HG03558 (cell line): ENCODE results near the gene HAAO.
A peak's percentile ranks its signal among the peaks of the same experiment; 100 is the strongest.
"Not testable (repeated sequence)": the region's sequence is repeated elsewhere in the genome, so short reads cannot be mapped to it uniquely, and the experiment has no call there.

Experiments
- ATAC-seq: cut with Tn5 transposase; IDR thresholded peaks from one replicate; pipeline ENCODE4 v1.9.1; 2021; ENCODE audit warnings: moderate number of reproducible peaks; ENCODE audit not compliant: unreplicated experiment; ENCODE audit errors: extremely low read depth

HAAO gene

DNA sequence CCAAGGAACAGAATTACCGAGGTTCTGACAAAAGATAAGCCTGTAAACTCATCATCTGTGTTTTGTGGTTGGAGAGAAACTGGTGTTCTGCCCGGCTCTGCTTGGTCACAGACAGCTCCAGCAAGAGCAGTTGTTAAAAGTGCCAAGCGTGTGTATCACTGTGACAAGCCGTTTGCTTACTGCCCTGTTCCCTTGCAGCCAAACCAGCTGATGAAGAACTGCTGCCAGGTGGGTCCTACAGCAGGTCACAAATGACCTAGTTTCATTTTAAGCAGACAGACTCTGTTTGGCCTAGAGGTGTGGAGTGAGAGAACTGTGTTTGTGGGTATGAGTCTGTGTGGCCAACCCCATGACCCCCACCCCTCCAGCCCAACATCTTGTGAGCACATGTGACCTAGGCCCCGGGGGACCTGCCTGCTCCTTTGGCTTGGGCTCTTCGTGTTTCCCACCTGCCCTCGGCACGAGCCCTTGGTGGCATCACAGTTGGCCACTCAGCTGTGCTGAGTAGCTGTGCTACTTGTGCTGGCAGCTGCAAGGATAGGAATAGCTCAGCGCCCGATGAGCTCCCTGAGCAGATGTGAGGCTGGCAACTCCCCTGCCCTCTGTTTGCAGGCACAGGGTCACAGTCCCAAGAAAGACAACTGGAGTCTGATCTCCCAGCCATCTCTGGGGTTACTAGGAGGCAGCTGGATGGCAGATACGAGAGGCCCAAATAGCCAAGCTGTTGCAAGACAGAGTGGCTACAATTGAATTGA is 38.2 kb downstream of the HAAO start:
- peak; percentile 31 for ATAC-seq

DNA sequence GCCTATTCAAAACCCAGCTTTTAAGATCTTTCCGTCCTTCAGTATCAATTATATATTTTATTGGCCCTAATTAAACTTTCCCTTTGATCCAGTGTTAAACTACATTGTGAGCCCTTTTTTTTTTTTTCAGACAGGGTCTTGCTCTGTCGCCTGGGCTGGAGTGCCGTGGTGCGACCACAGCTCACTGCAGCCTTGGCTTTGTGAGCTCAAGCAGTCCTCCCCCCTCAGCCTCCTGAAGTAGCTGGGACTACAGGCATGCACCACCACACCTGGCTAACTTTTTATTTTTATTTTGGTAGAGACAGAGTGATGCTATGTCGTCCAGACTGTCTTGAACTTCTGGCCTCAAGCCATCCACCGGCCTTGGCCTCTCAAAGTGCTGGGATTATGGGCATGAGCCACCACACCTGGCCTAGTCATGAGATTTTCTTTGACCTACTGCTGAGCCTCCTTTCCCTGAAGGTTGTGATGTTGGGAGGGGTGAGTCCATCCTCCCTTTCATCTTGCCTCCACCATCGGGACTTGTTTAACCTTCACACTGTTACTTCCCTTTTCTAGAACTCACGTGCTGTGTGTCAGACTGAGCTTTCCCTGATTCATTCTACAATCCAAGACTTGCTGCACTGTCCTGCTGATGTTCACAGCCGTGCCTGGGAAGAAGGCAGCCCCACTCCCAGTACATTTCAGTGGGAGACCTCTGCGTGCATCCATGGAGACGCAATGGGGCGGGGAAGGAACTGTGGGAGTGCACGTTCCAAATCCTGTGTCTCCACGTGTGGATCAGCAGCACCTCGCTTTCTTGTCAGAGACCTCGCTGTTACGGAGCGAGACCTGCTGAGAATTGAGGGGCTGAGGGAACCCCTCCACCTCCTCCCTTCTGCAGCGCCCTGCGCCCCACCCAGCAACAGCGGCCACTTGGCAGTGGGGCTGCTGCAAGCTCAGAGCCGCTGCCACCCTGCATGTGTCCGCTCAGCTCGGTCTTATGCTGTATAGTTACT is 39.3 kb downstream of the HAAO start:
- ATAC-seq: no peak

DNA sequence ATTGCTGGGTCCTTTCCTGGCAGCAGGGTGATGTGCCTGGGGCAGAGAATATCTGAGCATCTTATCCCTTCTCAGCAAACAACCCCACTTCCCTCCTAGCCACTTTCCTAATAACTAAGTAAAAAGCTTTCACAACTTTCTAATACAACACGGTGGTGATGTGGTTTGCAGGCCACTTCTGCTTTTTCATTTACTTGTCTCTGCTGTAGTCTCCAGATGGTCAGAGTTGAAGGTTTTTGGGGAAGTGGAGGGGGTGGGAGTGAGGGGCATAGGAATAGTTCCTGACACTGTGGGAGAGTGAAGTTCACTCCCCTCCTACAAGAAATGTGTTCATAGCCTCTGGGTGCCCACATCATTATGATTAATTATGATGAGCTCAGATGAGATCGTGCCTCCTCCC is 40.1 kb downstream of the HAAO start:
- ATAC-seq: peak; percentile 35

DNA sequence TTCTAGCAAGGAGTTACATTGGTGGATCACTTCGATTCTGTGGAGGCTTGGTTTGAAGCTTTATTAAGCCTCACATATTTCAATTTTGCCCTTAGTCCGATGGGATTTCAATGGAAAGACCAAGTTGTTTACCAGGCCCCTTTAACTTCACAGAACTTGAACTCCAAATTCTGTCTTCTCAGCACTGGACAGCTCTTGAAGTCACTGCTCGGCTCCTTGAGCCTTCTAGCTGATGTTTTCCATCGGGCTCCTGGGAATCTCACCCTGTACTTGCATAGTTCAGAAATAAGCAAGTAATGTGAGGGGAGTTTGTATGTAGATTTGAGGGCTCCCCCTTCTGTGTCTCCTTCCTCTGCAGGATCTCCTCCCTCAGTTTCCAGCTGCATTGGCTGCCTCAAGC is 43.5 kb downstream of the HAAO start:
- ATAC-seq: no peak

DNA sequence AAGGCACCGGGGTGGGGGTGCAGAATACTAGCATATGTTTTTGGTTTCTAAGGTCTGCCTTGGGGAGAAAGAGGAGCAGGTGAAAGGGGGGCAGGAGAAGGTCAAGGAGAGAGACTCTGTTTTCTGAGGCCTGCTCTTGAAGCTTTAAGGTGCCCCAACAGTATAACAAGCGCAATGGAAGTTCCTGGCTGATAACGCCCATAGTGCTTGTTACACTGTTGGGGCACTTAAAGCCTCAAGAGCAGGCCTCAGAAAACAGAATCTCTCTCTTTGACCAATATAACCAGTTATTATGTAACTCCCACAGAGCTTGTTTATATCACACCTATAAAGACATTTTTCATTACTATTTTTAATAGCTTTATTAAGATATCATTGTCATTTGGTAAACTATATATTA is 45.0 kb downstream of the HAAO start:
- ATAC-seq: no peak

DNA sequence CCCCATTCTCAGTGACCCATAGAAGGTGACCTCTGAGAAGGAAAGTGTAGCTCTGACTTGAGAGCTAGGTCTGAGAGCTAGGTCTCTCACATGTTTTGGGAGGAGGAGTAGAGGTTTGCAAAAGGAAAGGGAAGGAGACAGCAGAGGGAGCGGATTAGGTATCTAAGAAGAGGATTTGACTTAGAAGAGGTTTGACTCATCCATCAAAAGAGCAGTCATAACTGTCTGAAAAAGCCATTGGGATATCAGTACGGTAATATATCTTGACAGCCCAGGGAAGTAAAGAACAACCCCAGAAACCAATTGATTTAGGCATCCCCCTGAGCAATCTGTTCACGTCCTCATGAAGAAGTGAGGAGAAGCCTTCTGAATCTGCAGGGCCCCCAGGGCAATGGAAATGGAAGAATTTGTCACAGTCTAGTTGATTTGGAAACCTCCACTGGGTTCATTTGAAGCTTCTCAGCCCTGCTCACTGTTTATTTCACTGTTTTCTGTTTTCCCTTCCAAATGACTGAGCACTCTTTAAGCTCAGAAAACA is 47.8 kb downstream of the HAAO start:
- no peak for ATAC-seq

DNA sequence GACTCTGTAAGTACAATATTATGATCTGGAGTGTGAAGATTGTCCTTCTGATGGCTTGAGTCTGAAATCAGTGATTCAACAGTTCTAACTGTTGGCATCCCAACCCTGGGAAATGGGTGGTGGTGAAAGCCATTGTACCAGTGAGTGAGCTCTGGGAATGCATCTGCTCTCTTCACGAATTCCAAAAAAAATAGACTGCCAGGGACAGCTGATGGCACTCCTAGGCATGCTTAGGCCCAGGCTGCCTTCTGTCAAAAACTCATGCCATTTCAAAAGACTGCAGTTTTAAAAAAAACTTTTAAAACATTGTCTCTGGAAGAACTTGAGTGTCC is 48.8 kb downstream of the HAAO start:
- no peak for ATAC-seq

DNA sequence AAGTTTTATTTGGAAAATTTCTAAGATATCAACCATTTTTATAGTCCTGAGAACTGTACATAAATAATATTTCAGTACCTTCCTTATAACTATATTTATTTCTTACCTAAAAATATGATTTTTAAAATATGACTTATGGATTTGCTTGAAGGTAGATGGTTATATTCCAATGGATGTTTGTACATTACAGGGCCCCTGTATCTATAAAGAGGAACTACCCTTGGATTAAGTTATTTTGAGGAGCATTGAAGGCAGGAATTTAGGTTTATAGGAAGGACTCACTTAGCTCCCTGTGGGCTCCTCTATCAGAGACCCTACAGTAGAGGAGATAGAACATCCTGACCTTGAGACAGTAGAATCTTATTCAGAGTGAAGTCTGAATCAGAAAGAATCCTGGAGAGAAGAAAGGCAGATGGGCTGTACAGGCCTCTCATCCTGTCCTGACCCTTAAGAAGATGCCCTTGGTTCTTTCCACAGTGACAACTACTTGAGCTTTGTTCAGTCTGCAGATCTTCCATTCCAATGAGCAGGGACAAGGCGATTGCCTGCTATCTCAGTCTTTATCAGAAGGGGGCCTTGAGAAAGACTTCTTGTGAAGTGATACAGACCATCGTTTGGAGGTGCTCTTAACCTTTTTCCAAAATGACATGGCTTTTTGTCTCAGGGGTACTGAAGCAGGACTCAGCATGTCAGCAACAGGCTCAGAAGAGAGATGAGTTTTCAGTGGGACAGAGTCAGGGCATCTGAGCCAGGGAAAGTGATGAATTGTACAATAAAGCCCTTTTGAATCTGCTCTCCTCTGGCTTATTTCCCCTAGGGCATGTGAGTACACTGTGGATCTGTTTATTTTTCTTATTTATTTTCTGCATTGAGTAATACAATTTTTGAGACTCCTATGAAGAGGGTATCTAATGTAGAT is 49.4 kb downstream of the HAAO start:
- ATAC-seq: no peak

DNA sequence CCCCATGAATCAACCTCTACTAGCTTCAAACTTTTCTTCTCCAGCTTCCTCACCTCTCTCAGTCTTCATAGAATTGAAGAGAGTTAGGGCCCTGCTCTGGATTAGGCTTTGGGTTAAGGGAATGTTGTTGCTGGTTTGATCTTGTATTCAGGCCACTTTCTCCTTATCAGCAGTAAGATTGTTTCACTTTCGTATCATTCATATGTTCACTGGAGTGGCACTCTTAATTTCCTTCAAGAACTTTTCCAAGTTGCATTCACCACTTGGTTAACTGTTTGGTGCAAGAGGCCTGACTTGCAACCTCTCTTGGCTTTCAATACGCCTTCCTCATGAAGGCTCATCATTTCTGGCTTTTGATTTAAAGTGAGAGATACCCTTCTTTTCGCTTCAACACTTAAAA is 51.2 kb downstream of the HAAO start:
- ATAC-seq: no peak

DNA sequence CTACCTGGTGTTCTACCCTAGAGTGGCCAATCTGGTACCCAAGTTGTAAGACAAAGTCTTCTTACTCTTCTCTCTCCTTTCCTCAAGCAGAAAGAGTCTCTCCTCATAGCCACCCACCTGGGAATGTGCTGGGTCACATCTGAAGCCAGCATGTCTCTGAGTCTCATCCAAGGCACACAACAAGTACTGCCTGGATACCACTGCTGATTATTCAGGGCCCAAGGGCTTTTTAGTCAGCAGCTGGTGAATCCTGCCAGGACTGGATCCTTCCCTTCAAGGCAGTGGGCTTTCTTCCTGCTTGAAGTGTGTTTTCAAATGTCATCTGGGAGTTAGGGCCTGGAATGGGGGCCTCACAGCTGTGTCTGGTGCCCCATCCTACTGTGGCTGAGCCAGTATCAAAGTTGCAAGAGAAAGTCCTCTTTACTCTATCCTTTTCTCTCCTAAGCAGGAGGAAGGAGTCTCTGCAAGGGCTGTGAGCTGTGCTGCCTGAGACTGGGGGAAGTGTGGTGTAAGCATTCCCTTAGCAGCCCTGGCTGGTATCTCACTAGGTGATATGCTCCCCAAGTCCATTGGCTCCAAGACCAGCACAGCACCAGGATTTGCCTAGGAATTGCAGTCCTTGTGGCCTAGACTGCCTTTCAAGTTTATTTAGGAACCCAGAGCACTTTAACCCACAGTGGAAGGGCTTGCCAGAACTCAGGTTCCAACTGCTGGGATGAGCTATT is 55.6 kb downstream of the HAAO start:
- ATAC-seq: no peak

DNA sequence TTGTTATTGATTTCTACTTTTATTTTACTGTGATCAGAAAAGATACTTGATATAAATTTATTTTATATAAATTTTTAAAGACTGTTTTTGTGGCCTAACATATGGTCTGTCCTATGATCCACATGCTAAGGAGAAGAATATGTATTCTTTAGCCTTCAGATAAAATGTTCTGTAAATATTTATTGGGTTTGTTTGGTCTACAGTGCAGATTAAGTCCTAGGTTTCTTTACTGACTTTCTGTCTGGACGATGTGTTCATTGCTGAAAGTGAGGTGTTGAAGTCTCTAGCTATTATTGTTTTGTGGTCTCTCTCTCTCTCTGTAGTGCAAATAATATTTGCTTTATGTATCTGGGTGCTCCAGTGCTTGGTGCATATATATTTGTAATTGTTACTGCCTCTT is 58.5 kb downstream of the HAAO start:
- ATAC-seq: no peak

DNA sequence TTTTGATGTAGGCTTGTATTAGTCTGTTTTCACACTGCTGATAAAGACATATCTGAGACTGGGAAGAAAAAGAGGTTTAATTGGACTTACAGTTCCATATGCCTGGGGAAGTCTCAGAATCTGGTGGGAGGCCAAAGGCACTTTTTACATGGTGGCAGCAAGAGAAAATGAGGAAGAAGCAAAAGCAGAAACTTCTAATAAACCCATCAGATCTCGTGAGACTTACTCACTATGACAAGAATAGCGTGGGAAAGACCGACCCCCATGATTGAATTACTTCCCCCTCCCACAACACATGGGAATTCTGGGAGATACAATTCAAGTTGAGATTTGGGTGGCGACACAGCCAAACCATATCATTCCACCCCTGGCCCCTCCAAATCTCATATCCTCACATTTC is 61.1 kb downstream of the HAAO start:
- not testable (repeated sequence) for ATAC-seq

DNA sequence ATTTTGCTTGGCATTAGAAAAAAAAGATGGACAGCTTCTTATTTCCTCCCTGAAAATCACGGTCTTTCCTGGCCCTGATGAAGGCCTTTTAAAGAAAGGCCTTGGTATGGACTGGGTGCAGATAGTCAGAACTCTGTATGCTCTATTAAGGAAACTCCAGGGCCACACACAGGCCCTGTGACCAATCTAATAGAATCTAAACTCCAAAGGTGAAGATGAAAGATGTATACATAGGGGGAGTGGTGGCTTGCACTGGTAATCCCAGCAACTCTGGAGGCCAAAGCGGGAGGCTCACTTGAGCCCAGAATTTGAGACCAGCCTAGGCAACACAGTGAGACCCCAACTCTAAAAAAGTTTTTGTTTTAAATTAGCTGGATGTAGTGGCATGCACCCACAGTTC is 65.7 kb downstream of the HAAO start:
- ATAC-seq: no peak

DNA sequence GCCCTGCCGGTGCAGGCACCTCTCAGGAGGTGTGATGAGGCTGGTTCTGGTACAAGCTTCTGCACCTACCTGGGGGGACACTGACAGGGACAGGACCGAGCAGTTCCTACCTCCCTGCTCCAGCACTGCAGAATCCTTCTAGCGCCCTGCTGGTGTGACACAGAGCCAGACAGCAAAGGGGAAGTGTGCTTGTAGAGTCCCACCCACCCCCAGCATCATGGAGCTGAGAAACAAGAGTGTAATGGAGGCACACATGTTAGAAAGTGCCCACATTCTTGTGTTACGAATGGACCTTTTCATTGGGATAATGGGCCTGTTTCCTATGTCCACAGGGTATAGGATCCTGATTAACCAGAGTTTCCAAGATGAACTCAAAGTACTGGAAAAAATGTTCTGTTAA is 66.7 kb downstream of the HAAO start:
- ATAC-seq: no peak

DNA sequence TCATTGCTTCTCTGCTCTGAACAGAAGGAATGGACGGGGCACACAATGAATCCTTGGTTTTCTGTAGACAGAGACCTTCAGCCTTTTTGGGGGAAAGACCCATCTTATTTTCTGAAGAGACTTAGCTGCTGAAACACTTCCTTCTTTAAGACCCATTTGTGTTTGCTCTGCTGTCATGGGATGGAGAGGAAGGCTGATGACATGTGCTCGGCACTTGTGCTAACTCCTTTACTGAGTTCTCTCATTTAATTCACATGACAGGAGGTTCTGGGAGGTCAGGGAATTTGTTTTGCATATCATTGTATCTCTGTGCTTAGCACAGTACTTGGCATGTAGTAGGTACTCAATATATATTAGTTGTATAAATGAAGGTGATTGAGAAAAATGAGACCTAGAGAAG is 67.5 kb downstream of the HAAO start:
- no peak for ATAC-seq

DNA sequence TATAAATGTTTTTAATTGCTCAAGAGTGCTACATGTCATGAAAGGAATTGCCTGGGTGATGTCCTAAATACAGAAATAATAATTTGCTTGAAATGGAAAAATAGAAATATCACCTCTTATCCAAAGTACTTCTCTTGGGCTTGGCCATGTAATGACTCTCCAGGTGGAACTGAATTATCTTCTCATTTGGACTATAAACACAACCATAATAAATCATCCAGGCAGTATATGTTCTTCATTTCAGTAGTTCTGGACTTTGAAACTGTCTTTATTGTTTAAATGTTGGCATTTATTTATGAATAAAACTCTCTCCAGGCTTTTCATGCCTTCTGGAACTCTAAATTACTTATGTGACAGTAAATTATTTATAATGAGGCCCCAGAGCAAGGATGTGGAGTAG is 68.9 kb downstream of the HAAO start:
- ATAC-seq: no peak

DNA sequence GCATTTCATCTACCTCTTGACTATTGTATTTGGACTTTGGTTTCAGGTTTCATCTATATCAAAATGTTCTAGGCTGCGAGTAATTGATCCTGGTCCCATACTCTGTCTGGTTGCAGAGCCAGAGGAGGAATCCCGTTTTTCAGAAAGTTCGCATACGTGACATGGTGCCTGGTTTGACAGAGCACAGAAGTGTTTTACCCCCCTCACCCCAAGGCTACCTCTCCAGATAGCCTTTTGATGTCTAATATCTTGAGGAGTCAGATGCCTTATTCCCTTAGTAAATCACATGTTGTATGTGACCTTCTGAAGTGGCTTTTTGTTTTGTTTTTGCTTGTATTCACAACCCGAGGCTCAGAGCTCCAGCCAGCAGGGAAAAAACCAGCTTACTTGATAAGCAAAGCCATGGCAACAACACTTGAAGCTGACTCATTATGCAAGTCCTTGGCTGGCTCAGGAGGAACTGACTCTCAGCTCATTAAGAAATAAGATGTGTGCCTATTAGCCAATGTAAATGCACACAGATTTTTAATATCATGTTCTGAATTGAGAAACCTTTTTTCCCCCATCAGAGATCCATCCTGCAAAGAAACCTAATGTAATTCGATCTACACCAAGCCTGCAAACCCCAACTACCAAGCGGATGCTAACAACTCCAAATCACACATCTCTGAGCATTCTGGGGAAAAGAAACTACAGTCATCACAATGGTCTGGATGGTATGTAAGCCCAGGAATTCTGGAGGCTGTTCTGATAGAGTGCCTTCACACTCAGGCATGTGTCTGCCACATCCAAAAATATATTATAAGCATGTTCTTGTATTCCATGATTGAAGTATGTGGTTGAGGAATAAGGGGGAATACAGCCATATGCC is 69.8 kb downstream of the HAAO start:
- ATAC-seq: peak; percentile 95

DNA sequence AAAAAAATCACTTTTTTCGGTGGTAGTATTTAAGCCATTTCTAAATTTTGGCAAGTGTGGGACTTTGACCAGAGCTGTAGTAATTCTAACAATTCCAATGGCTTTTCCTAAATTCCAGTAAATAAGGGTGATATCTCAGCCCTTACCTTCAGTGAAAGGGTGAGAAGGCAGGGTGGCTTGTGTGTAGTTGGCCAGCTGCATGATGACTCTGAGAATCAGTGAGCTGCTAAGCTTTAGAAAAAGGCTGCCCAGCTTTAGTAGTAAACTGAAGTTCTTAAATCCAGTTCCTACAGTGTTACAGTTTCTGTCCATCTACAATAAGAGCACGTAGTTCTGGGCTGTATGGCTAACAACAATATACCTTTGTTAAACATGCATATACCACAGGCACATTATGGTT is 70.5 kb downstream of the HAAO start:
- ATAC-seq: no peak
